ENCODE data around the gene TMEM37. TPM values are rescaled to one million over a fixed set of nuclear protein-coding genes. Genes with fewer than 3 reads are reported as not detected.

Gene TMEM37
- 10 to 100 TPM; 17.6 to 30.3 TPM for total RNA-seq
- 100 to 1,000 TPM in 1 of 2 donors, 10 to 100 TPM in 1; 44.5 to 125 TPM for polyA plus RNA-seq

GRCh38 chr2:119431155-119431975 is at the start of gene TMEM37:
TMEM37 (plus strand) TSS chr2:119431854; CDS start chr2:119431904, 50 bp downstream.
- no peaks in the 10 kb centered on the region for H3K27me3 ChIP-seq (ENCODE audit: control insufficient read depth in 4 of 4, insufficient read depth in 4 of 4, low read length in 3 of 4)
- peak within 1 kb of the TSS; percentile 79 to 94 (median 89) for H3K4me3 ChIP-seq (ENCODE audit: low read depth in 1 of 3, low read length in 3 of 3)
- no peak for TF ChIP-seq EGR1 (IDR thresholded peaks at IDR 0.05; ENCODE audit: low read depth in 2 of 2)
- TF ChIP-seq REST (IDR thresholded peaks at IDR 0.05), result peak; percentile 84
- TF ChIP-seq GABPA (IDR thresholded peaks at IDR 0.05 in 1 of 2, conservative IDR thresholded peaks at IDR 0.05 in 1 of 2), result no peak
- peak in 1 of 2 donors; percentile 23 for TF ChIP-seq JUND (IDR thresholded peaks at IDR 0.05)
- peak; percentile 52 to 63 for TF ChIP-seq RXRA (IDR thresholded peaks at IDR 0.05)
- peak; percentile 10 for TF ChIP-seq HNF4G (IDR thresholded peaks at IDR 0.05)
- no peak for TF ChIP-seq ATF3 (IDR thresholded peaks at IDR 0.05)
- TF ChIP-seq SP1 (IDR thresholded peaks at IDR 0.05), result peak; percentile 45
- TF ChIP-seq HNF4A (conservative IDR thresholded peaks at IDR 0.05), result peak; percentile 28 to 49
- TF ChIP-seq ZBTB33 (IDR thresholded peaks at IDR 0.05), result no peak
- TF ChIP-seq NR2F2 (IDR thresholded peaks at IDR 0.05), result peak; percentile 43
- TF ChIP-seq TAF1 (conservative IDR thresholded peaks at IDR 0.05), result no peak
- no peak for TF ChIP-seq RAD21 (IDR thresholded peaks at IDR 0.05)
- no peak for TF ChIP-seq FOXA2 (IDR thresholded peaks at IDR 0.05)
- TF ChIP-seq MAX (IDR thresholded peaks at IDR 0.05), result peak; percentile 31
- TF ChIP-seq FOXA1 (IDR thresholded peaks at IDR 0.05), result no peak
- TF ChIP-seq YY1 (IDR thresholded peaks at IDR 0.05), result peak; percentile 64
- TF ChIP-seq CTCF (IDR thresholded peaks at IDR 0.05; ENCODE audit: low read depth, low read length, missing input control), result no peak
- no peaks in the 10 kb centered on the region for H3K36me3 ChIP-seq (ENCODE audit: control insufficient read depth in 4 of 4, insufficient read depth in 3 of 4, low read depth in 1 of 4, low read length in 3 of 4)
- H3K9ac ChIP-seq (ENCODE audit: low read depth in 1 of 2, low read length in 2 of 2), result peak within 1 kb of the TSS; percentile 94 to 96
- H3K4me1 ChIP-seq (ENCODE audit: control insufficient read depth in 4 of 4, insufficient read depth in 4 of 4, low read length in 3 of 4), result peaks cover 21 to 74% (median 52%) of the 10 kb centered on the region in 4 donors
- DNase-seq (ENCODE audit: low spot score), result peak; percentile 77
- H3K9me3 ChIP-seq (ENCODE audit: control insufficient read depth in 4 of 4, low read length in 3 of 4), result no peaks in the 10 kb centered on the region
- H3K27ac ChIP-seq (ENCODE audit: low read depth in 1 of 2, low read length in 2 of 2), result peak within 1 kb of the TSS; percentile 92 to 95
- 2% methylated on average over 72 of the region's 72 CpGs for WGBS

All from liver (tissue), 9 donors.